IMR-90 (cell line): ENCODE measurements around the gene MARCHF3. TPM values are rescaled to one million over a fixed set of nuclear protein-coding genes. Genes with fewer than 3 reads are reported as not detected.

Source experiments
- ATAC-seq: fragments of 200-7000 bp; cut with Tn5 transposase; 2 replicates; pipeline ENCODE4 v1.9.1; 2020; ENCODE audit warnings: low read depth, mild to moderate bottlenecking, moderate library complexity
- BruUV-seq: library from RNA; stranded (reverse); fragments of 400-500 nt; replicated peaks from 2 replicates; lab custom pipeline; 2021; lab: Mats Ljungman, UMichigan
- CTCF ChIA-PET: fragments of 300-600 bp; formaldehyde crosslinking; extraction: SDS; loops from one replicate; lab custom pipeline; 2021; ENCODE audit warnings: antibody characterized with exemption; lab: Yijun Ruan, JAX
- POLR2A ChIA-PET: fragments of 300-600 bp; sonication (Branson Sonifier 250); formaldehyde crosslinking; loops from one replicate; lab custom pipeline; 2022; ENCODE audit warnings: antibody characterized with exemption; ENCODE audit not compliant: unreplicated experiment; lab: Charles Lee
- DNase-seq: peaks from one replicate; pipeline ENCODE4 v3.0.0; 2013
- H2AFZ ChIP-seq: replicated peaks from 2 replicates; pipeline ENCODE3; 2013; ENCODE audit warnings: low read length, mild to moderate bottlenecking; ENCODE audit not compliant: poor library complexity
- H2AK5ac ChIP-seq: 2 replicates; pipeline ENCODE4 v1.6.1; 2013; ENCODE audit warnings: low read depth, low read length, inconsistent platforms
- H2AK9ac ChIP-seq: replicated peaks from 2 replicates; pipeline ENCODE3; 2013; ENCODE audit warnings: mild to moderate bottlenecking, low read depth, low read length, moderate library complexity; ENCODE audit not compliant: poor library complexity
- H2BK120ac ChIP-seq: 2 replicates; pipeline ENCODE4 v1.6.1; 2013; ENCODE audit warnings: low read depth, low read length, inconsistent platforms
- H2BK15ac ChIP-seq: 3 replicates; pipeline ENCODE4 v1.6.1; 2013; ENCODE audit warnings: low read depth, low read length, inconsistent platforms
- H2BK20ac ChIP-seq: 2 replicates; pipeline ENCODE4 v1.6.1; 2013; ENCODE audit warnings: low read depth, mild to moderate bottlenecking, inconsistent platforms, low read length, moderate library complexity
- H2BK5ac ChIP-seq: 2 replicates; pipeline ENCODE4 v1.6.1; 2013; ENCODE audit warnings: mild to moderate bottlenecking, low read depth, low read length, inconsistent platforms; ENCODE audit not compliant: poor library complexity, severe bottlenecking
- H3K14ac ChIP-seq: replicated peaks from 2 replicates; pipeline ENCODE4 v1.6.1; 2013; ENCODE audit warnings: low read depth, low read length, inconsistent platforms
- H3K18ac ChIP-seq: 2 replicates; pipeline ENCODE4 v1.6.1; 2013; ENCODE audit warnings: low read depth, low read length, control low read depth
- H3K23ac ChIP-seq: 2 replicates; pipeline ENCODE4 v1.6.1; 2013; ENCODE audit warnings: low read depth, low read length, inconsistent platforms
- H3K27ac ChIP-seq: 2 replicates; pipeline ENCODE4 v1.5.1; 2013; ENCODE audit warnings: mild to moderate bottlenecking, control low read depth, low read length; ENCODE audit not compliant: insufficient read depth
- H3K27me3 ChIP-seq: 2 replicates; pipeline ENCODE4 v1.6.1; 2013; ENCODE audit warnings: low read length; ENCODE audit not compliant: control insufficient read depth, insufficient read depth
- H3K36me3 ChIP-seq: 2 replicates; pipeline ENCODE4 v1.6.1; 2013; ENCODE audit warnings: low read length, mixed read lengths; ENCODE audit not compliant: control insufficient read depth, insufficient read depth
- H3K4ac ChIP-seq: 2 replicates; pipeline ENCODE4 v1.6.1; 2013; ENCODE audit warnings: low read depth, low read length, inconsistent platforms
- H3K4me1 ChIP-seq: 2 replicates; pipeline ENCODE4 v1.6.1; 2013; ENCODE audit warnings: low read length, mixed read lengths; ENCODE audit not compliant: control insufficient read depth, insufficient read depth
- H3K4me2 ChIP-seq: 2 replicates; pipeline ENCODE4 v1.6.1; 2013; ENCODE audit warnings: low read depth, mild to moderate bottlenecking, control low read depth, low read length, moderate library complexity
- H3K4me3 ChIP-seq: 2 replicates; pipeline ENCODE4 v1.5.1; 2013; ENCODE audit warnings: low read depth, mild to moderate bottlenecking, control low read depth, low read length, moderate library complexity; ENCODE audit not compliant: insufficient read depth
- H3K56ac ChIP-seq: 2 replicates; pipeline ENCODE4 v1.6.1; 2013; ENCODE audit warnings: low read length, inconsistent platforms; ENCODE audit not compliant: insufficient read depth; ENCODE audit errors: extremely low read depth
- H3K79me1 ChIP-seq, 2 experiments: 2 replicates each; pipeline ENCODE4 v1.6.1; 2013; ENCODE audit warnings: low read length in 2 of 2, inconsistent platforms in 1 of 2, low read depth in 1 of 2
- H3K9ac ChIP-seq: 2 replicates; pipeline ENCODE4 v1.6.1; 2013; ENCODE audit warnings: low read depth, low read length, control low read depth
- H3K9me1 ChIP-seq: 2 replicates; pipeline ENCODE4 v1.6.1; 2013; ENCODE audit warnings: low read length, inconsistent platforms; ENCODE audit not compliant: insufficient read depth
- H3K9me3 ChIP-seq: 2 replicates; pipeline ENCODE4 v1.6.1; 2013; ENCODE audit warnings: low read length; ENCODE audit not compliant: control insufficient read depth, insufficient read depth
- H4K20me1 ChIP-seq: 2 replicates; pipeline ENCODE4 v1.6.1; 2013; ENCODE audit warnings: low read length, inconsistent platforms; ENCODE audit not compliant: insufficient read depth
- H4K5ac ChIP-seq: 2 replicates; pipeline ENCODE4 v1.6.1; 2013; ENCODE audit warnings: mild to moderate bottlenecking, low read depth, low read length, control low read depth
- H4K8ac ChIP-seq, 2 experiments: 2 replicates each; pipeline ENCODE4 v1.6.1; 2013; ENCODE audit warnings: low read depth in 2 of 2, low read length in 2 of 2, control low read depth in 1 of 2, inconsistent platforms in 1 of 2
- H4K91ac ChIP-seq: 2 replicates; pipeline ENCODE4 v1.6.1; 2013; ENCODE audit warnings: low read depth, low read length, inconsistent platforms; ENCODE audit not compliant: insufficient read depth
- BHLHE40 ChIP-seq: fragments of 150-350 bp; IDR thresholded peaks from 2 replicates; pipeline ENCODE4 v1.6.1; 2016; ENCODE audit warnings: mild to moderate bottlenecking, low read depth, low read length
- CEBPB ChIP-seq: IDR thresholded peaks from 2 replicates; pipeline ENCODE4 v1.6.1; 2012; ENCODE audit warnings: low read depth, low read length, improper control_type of control experiment
- CHD1 ChIP-seq: IDR thresholded peaks from 2 replicates; pipeline ENCODE4 v1.6.1; 2012; ENCODE audit warnings: low read depth, low read length, improper control_type of control experiment
- CTCF ChIP-seq: conservative IDR thresholded peaks from 2 replicates; pipeline ENCODE4 v1.5.1; 2012; ENCODE audit warnings: mild to moderate bottlenecking, low read depth, low read length, improper control_type of control experiment
- FOS ChIP-seq: fragments of 150-350 bp; IDR thresholded peaks from 2 replicates; pipeline ENCODE4 v1.6.1; 2016; ENCODE audit warnings: low read depth, low read length
- MAFK ChIP-seq: IDR thresholded peaks from 2 replicates; pipeline ENCODE4 v1.6.1; 2012; ENCODE audit warnings: low read depth, low read length, improper control_type of control experiment
- MAZ ChIP-seq: IDR thresholded peaks from 2 replicates; pipeline ENCODE4 v1.6.1; 2012; ENCODE audit warnings: low read depth, mild to moderate bottlenecking, low read length, improper control_type of control experiment, moderate library complexity, borderline replicate concordance
- MXI1 ChIP-seq: IDR thresholded peaks from 2 replicates; pipeline ENCODE4 v1.6.1; 2012; ENCODE audit warnings: low read depth, mild to moderate bottlenecking, low read length, moderate library complexity, borderline replicate concordance
- NFE2L2 ChIP-seq: fragments of 150-350 bp; IDR thresholded peaks from 2 replicates; pipeline ENCODE4 v1.6.1; 2016; ENCODE audit warnings: low read depth, mild to moderate bottlenecking, low read length
- POLR2A ChIP-seq: IDR thresholded peaks from 2 replicates; pipeline ENCODE4 v1.6.1; 2012; ENCODE audit warnings: mild to moderate bottlenecking, low read depth, low read length
- RAD21 ChIP-seq: IDR thresholded peaks from 2 replicates; pipeline ENCODE4 v1.6.1; 2012; ENCODE audit warnings: low read length, improper control_type of control experiment
- SMC3 ChIP-seq: fragments of 150-350 bp; IDR thresholded peaks from 2 replicates; pipeline ENCODE4 v1.6.1; 2016; ENCODE audit warnings: low read depth, mild to moderate bottlenecking, antibody characterized with exemption, low read length, moderate library complexity
- WGBS, 2 experiments: methylation state at CpG; one replicate each; pipeline versions ENCODE4 v1.1.5 to v1.1.7; 2013; ENCODE audit warnings: missing lambda C conversion rate in 2 of 2; ENCODE audit not compliant: insufficient read length in 1 of 2; ENCODE audit errors: extremely low coverage in 2 of 2; 5-methylcytosine and 5-hydroxymethylcytosine counted together
- dilution Hi-C: fragments of 300-500 bp; cut with HindIII; formaldehyde crosslinking; loops from one replicate; pipeline ENCODE4 v1.14.3; 2018; ENCODE audit warnings: low sequenced_read_pairs; ENCODE audit not compliant: unreplicated experiment
- in situ Hi-C: fragments of 300-500 bp; cut with MboI; formaldehyde crosslinking; loops from 3 replicates; pipeline ENCODE4 v1.14.3; 2019; ENCODE audit warnings: low sequenced_read_pairs, inconsistent platforms, mixed read lengths
- intact Hi-C: fragments of 100-400 bp; cut with micrococcal nuclease; formaldehyde crosslinking; loops from 2 replicates; pipeline ENCODE4 v1.10.0; 2022
- polyA plus RNA-seq, 3 experiments: library from polyadenylated mRNA; depleted of rRNA; stranded (reverse); fragments of >200 nt; gene quantifications; 2 replicates each; pipeline ENCODE4 v1.2.3, GENCODE V29; 2012; ENCODE audit warnings: low replicate concordance in 1 of 3
- total RNA-seq: library from RNA; depleted of rRNA; stranded (reverse); fragments of >200 nt; gene quantifications from 2 replicates; pipeline ENCODE4 v1.2.3, GENCODE V29; 2012
- TF ChIP-seq, protein P1 (sequence below): fragments of 150-350 bp; IDR thresholded peaks from 2 replicates; pipeline ENCODE4 v1.6.1; 2016; ENCODE audit warnings: low read depth, mild to moderate bottlenecking, low read length, moderate library complexity, borderline replicate concordance
- TF ChIP-seq, protein P2 (sequence below): fragments of 150-350 bp; IDR thresholded peaks from 2 replicates; pipeline ENCODE4 v1.6.1; 2017; ENCODE audit warnings: mild to moderate bottlenecking, antibody characterized with exemption, low read length, low read depth

MARCHF3 gene
- total and polyA plus RNA-seq, 2 of the 4 experiments (the other 2 are of a cell fraction) = 11.2 to 18.8 TPM

- ATAC-seq (no peak), DNase-seq (no peak)
- Histone ChIP-seq H4K5ac (no peak overlapping the region), H3K23ac (no peak overlapping the region), H4K91ac (no peak overlapping the region), H2BK120ac (no peak overlapping the region; the same call in 1 of the 2 replicates), H2BK20ac (no peak overlapping the region), H3K79me1 (peaks cover 13 to 15% of the 10 kb centered on the region in 2 experiments), H3K9ac (no peak overlapping the region), H2AK5ac (no peak overlapping the region), H3K27me3 (no peaks in the 10 kb centered on the region), H4K8ac (no peak overlapping the region), H3K4me1 (peaks cover 4% of the 10 kb centered on the region), H3K27ac (no peak overlapping the region), H2BK5ac (no peak overlapping the region), H3K36me3 (no peaks in the 10 kb centered on the region), H3K14ac (no peak overlapping the region), H2BK15ac (no peak overlapping the region), H3K4ac (no peak overlapping the region), H3K4me3 (no peak overlapping the region), H3K18ac (no peak overlapping the region), H3K9me1 (peaks cover 3% of the 10 kb centered on the region; the same call in 1 of the 2 replicates), H4K20me1 (no peaks in the 10 kb centered on the region), H3K4me2 (no peak overlapping the region), H3K56ac (no peak overlapping the region), H2AFZ (no peak overlapping the region), H3K9me3 (no peaks in the 10 kb centered on the region), H2AK9ac (no peak overlapping the region)
- in situ Hi-C loops (no loop called here), intact Hi-C loops (no loop called here), dilution Hi-C loops (no loop called here)
- POLR2A ChIA-PET = no interaction called here
- 100% methylated on average over 1 of the region's 1 CpG; no CpG with 5 or more reads in 1 of the 2 experiments for WGBS, 2 experiments
- CTCF ChIA-PET = no interaction called here
- no peak for TF ChIP-seq MAFK
- TF ChIP-seq, protein P1, sequence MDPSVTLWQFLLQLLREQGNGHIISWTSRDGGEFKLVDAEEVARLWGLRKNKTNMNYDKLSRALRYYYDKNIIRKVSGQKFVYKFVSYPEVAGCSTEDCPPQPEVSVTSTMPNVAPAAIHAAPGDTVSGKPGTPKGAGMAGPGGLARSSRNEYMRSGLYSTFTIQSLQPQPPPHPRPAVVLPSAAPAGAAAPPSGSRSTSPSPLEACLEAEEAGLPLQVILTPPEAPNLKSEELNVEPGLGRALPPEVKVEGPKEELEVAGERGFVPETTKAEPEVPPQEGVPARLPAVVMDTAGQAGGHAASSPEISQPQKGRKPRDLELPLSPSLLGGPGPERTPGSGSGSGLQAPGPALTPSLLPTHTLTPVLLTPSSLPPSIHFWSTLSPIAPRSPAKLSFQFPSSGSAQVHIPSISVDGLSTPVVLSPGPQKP = no peak
- TF ChIP-seq CTCF = no peak
- TF ChIP-seq RAD21 = no peak
- TF ChIP-seq FOS = no peak
- TF ChIP-seq NFE2L2 = no peak
- no peak for TF ChIP-seq MAZ
- no peak for TF ChIP-seq BHLHE40
- TF ChIP-seq MXI1 = no peak
- TF ChIP-seq SMC3 = no peak
- TF ChIP-seq, protein P2, sequence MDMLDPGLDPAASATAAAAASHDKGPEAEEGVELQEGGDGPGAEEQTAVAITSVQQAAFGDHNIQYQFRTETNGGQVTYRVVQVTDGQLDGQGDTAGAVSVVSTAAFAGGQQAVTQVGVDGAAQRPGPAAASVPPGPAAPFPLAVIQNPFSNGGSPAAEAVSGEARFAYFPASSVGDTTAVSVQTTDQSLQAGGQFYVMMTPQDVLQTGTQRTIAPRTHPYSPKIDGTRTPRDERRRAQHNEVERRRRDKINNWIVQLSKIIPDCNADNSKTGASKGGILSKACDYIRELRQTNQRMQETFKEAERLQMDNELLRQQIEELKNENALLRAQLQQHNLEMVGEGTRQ = no peak
- TF ChIP-seq CHD1 = no peak
- no peak for TF ChIP-seq POLR2A
- TF ChIP-seq CEBPB = no peak
- BruUV-seq = no TSS peak
These were observed 48.2 kb downstream of the MARCHF3 start for GRCh38 chr5:126982202-126982601.
